ENCODE results near the gene MPHOSPH9.
A peak's percentile ranks its signal among the peaks of the same experiment; 100 is the strongest.
"Not testable (repeated sequence)": the region's sequence is repeated elsewhere in the genome, so short reads cannot be mapped to it uniquely, and the experiment has no call there.

Gene MPHOSPH9

GRCh38 chr12:123254853-123255446, 22.0 kb upstream of the MPHOSPH9 start:
- DNase-seq (ENCODE audit: low spot score): no peak

- no peak for DNase-seq (ENCODE audit: low spot score)
Observed at GRCh38 chr12:123253641-123254459, 20.9 kb upstream of the MPHOSPH9 start.

GRCh38 chr12:123252365-123252764, 19.4 kb upstream of the MPHOSPH9 start:
- DNase-seq (ENCODE audit: low spot score): not testable (repeated sequence)

GRCh38 chr12:123251403-123252076, 18.6 kb upstream of the MPHOSPH9 start:
- DNase-seq (ENCODE audit: low spot score): no peak

GRCh38 chr12:123250471-123251383, 17.8 kb upstream of the MPHOSPH9 start:
- DNase-seq (ENCODE audit: low spot score): no peak

- DNase-seq (ENCODE audit: low spot score): not testable (repeated sequence)
Observed at GRCh38 chr12:123248996-123249741, 16.2 kb upstream of the MPHOSPH9 start.

GRCh38 chr12:123248129-123248528, 15.2 kb upstream of the MPHOSPH9 start:
- not testable (repeated sequence) for DNase-seq (ENCODE audit: low spot score)

GRCh38 chr12:123245678-123246077, 12.7 kb upstream of the MPHOSPH9 start:
- DNase-seq (ENCODE audit: low spot score): no peak

- no peak for DNase-seq (ENCODE audit: low spot score)
Observed at GRCh38 chr12:123243671-123244262, 10.8 kb upstream of the MPHOSPH9 start.

GRCh38 chr12:123242116-123242904, 9.4 kb upstream of the MPHOSPH9 start:
- DNase-seq (ENCODE audit: low spot score): no peak

GRCh38 chr12:123238961-123239360, 6.0 kb upstream of the MPHOSPH9 start:
- DNase-seq (ENCODE audit: low spot score): no peak

GRCh38 chr12:123238330-123238682, 5.4 kb upstream of the MPHOSPH9 start:
- no peak for DNase-seq (ENCODE audit: low spot score)

- peak; percentile 59 for DNase-seq (ENCODE audit: low spot score)
Observed at GRCh38 chr12:123237646-123238329, 4.8 kb upstream of the MPHOSPH9 start.

GRCh38 chr12:123233505-123234308, 766 bp upstream of the MPHOSPH9 start:
- DNase-seq (ENCODE audit: low spot score): no peak

GRCh38 chr12:123232472-123232806, 502 bp downstream of the MPHOSPH9 start:
- peak; percentile 23 for DNase-seq (ENCODE audit: low spot score)

- no peak for DNase-seq (ENCODE audit: low spot score)
Observed at GRCh38 chr12:123231931-123232330, 1.0 kb downstream of the MPHOSPH9 start.

- no peak for DNase-seq (ENCODE audit: low spot score)
Observed at GRCh38 chr12:123229051-123229450, 3.9 kb downstream of the MPHOSPH9 start.

GRCh38 chr12:123227581-123228258, 5.2 kb downstream of the MPHOSPH9 start:
- DNase-seq (ENCODE audit: low spot score): no peak
